ENCODE measurements around the gene KATNAL2.

DNA sequence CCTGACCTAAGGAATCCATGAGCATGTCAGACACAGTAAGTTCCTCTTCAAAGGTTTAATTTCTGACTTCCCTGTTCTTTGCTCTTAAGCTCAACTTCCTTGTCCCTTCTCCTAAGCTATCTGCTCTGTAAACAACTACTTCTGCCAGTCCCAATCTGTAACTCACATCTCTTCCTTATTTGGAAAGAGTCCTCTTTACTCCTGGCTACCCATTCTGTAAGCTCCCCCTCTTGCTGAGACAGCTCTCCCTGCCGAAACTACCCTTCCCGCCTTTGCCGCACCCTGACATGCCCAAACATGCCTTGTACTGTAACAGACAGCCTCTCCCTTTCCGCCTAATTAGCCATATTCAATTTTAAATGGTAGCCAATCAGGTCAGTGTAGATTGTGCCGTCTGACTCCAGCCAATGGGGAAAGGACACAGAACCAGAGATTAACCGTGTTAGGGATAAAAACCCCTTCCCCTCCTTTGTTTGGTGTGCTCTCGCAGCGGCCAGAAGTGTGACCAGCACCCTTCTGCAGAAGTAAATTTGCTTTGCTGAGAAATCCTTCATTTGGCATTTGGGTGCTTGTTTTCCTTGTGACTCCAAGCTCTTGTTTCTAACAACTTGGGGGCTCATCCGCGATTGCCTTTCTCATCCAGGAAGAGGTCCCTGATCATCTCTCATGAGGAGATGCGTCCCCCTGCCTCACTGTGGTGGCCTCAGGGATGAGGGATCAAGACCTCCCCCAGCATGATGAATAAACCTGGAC is 49.1 kb upstream of the KATNAL2 start:
- TF ChIP-seq EZH2phosphoT487 (conservative IDR thresholded peaks at IDR 0.05; ENCODE audit: low read length) (no peak), CTCF (IDR thresholded peaks at IDR 0.05; ENCODE audit: insufficient read depth, low read length, poor library complexity, severe bottlenecking) (no peak)

All from SU-DHL-6 (cell line).